T-cell (primary cell): Measurements from ENCODE around the gene PIN1. TPM values are rescaled to one million over a fixed set of nuclear protein-coding genes. Genes with fewer than 3 reads are reported as not detected.

ENCODE experiments used
- ATAC-seq, 4 experiments: fragments of 200-7000 bp in 3 of 4; fragments of 150-1000 bp in 1 of 4; cut with Tn5 transposase; replicated peaks in 1 of 4; 1 replicate in 3 of 4; 2 replicates in 1 of 4; pipeline ENCODE4 v1.10.0; 2021; ENCODE audit warnings: moderate library complexity in 3 of 4, mild to moderate bottlenecking in 2 of 4, moderate number of reproducible peaks in 1 of 4
- CTCF ChIA-PET, 2 donors: fragments of 300-600 bp; sonication (Branson Sonifier 250); formaldehyde crosslinking; loops; one replicate each; lab custom pipeline; 2022; ENCODE audit warnings: antibody characterized with exemption in 2 of 2; lab: Charles Lee
- POLR2A ChIA-PET, 2 donors: fragments of 300-600 bp; sonication (Branson Sonifier 250); formaldehyde crosslinking; loops; one replicate each; lab custom pipeline; 2022; ENCODE audit warnings: antibody characterized with exemption in 2 of 2; lab: Charles Lee
- DNase-seq, 35 experiments: peaks; one replicate each; pipeline versions ENCODE4 v3.0.0 to v3.0.0-alpha.2; 2013 to 2023
- H3K27ac ChIP-seq: one replicate; pipeline ENCODE4 v1.5.1; 2013; ENCODE audit warnings: low read length
- H3K27me3 ChIP-seq, 2 experiments: replicated peaks in 1 of 2; 1 replicate in 1 of 2; 2 replicates in 1 of 2; pipeline versions ENCODE4 v1.6.1 to v1.7.0; 2013; ENCODE audit warnings: low read length in 1 of 2, mixed read lengths in 1 of 2; ENCODE audit not compliant: control insufficient read depth in 2 of 2, insufficient read depth in 2 of 2; ENCODE audit errors: extremely low read depth in 1 of 2
- H3K36me3 ChIP-seq, 2 donors: 1 replicate in 1 of 2; 2 replicates in 1 of 2; pipeline versions ENCODE4 v1.6.1 to v1.7.0; 2013; ENCODE audit warnings: low read length in 1 of 2; ENCODE audit not compliant: control insufficient read depth in 2 of 2, insufficient read depth in 1 of 2; ENCODE audit errors: extremely low read depth in 1 of 2
- H3K4me1 ChIP-seq, 2 experiments: 1 replicate in 1 of 2; 2 replicates in 1 of 2; pipeline versions ENCODE4 v1.6.1 to v1.7.0; 2013; ENCODE audit warnings: low read length in 2 of 2, mixed read lengths in 1 of 2; ENCODE audit not compliant: insufficient read depth in 2 of 2, control insufficient read depth in 1 of 2; ENCODE audit errors: extremely low read depth in 1 of 2
- H3K4me3 ChIP-seq, 2 donors: 1 replicate in 1 of 2; 2 replicates in 1 of 2; pipeline versions ENCODE4 v1.5.1 to v1.7.0; 2013; ENCODE audit warnings: mild to moderate bottlenecking in 2 of 2, low read length in 1 of 2, moderate library complexity in 1 of 2; ENCODE audit not compliant: control insufficient read depth in 1 of 2; ENCODE audit errors: extremely low read depth in 1 of 2
- H3K9me3 ChIP-seq: 2 replicates; pipeline ENCODE4 v1.7.0; 2013
- H3K27ac Mint-ChIP-seq, 2 donors: one replicate each; pipeline ENCODE4 v1.8.0; 2020 to 2021; ENCODE audit warnings: mild to moderate bottlenecking in 2 of 2, mixed read lengths in 2 of 2
- H3K27me3 Mint-ChIP-seq, 2 donors: one replicate each; pipeline ENCODE4 v1.8.0; 2021 to 2022; ENCODE audit warnings: mixed read lengths in 2 of 2
- H3K36me3 Mint-ChIP-seq: one replicate; pipeline ENCODE4 v1.8.0; 2021; ENCODE audit warnings: mixed read lengths
- H3K4me1 Mint-ChIP-seq, 3 donors: one replicate each; pipeline ENCODE4 v1.8.0; 2020 to 2022; ENCODE audit warnings: mixed read lengths in 3 of 3, mild to moderate bottlenecking in 1 of 3
- H3K4me3 Mint-ChIP-seq, 3 donors: one replicate each; pipeline ENCODE4 v1.8.0; 2020 to 2022; ENCODE audit warnings: mild to moderate bottlenecking in 3 of 3, mixed read lengths in 3 of 3, moderate library complexity in 3 of 3
- H3K9me3 Mint-ChIP-seq, 3 donors: one replicate each; pipeline ENCODE4 v1.8.0; 2020 to 2022; ENCODE audit warnings: mixed read lengths in 3 of 3
- WGBS: methylation state at CpG from one replicate; pipeline ENCODE4 v1.1.5; 2013; ENCODE audit warnings: missing lambda C conversion rate; ENCODE audit not compliant: insufficient coverage; 5-methylcytosine and 5-hydroxymethylcytosine counted together
- total RNA-seq, 35 experiments: library from RNA in 6 of 35; stranded (reverse) in 6 of 35; fragments of 120-200 nt in 1 of 35; gene quantifications; one replicate each; pipeline versions ENCODE4 v1.2.1 to v1.2.4 and lab custom pipeline; 2013 to 2026

The PIN1 gene
- total RNA-seq, 5 donors from 2014 or later (not counting 1 experiment from before 2014, with no cell fraction given) = 49.4 to 92.6 (median 79.4) TPM

DNA sequence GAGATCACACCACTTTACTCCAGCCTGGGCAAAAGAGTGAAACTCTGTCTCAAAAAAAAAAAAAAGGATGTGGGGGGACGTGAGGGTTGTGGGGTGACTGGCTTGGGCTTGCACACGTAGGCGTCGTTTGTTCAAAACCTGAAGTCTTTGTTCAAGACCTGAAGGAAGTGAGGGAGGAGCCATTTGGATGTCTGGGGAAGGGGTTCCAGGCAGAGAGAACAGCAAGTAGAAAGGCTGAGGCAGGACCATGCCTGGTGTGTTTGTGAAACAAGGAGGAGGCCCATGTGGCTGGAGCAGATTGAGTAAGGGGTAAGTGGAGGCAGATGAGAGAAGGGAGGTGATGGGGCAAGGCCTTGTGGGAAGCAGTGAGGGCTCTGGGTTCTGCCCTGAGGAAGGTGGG lies 27.8 kb downstream of the PIN1 start:
- whole genome bisulfite sequencing = 3% methylated on average over 3 of the region's 4 CpGs
- POLR2A ChIA-PET = interaction anchor here in 1 of 2 donors (0.6 kb wide), 1 partner anchor 14 kb away, joined by 4 read pairs; no protein-coding TSS in a partner anchor

DNA sequence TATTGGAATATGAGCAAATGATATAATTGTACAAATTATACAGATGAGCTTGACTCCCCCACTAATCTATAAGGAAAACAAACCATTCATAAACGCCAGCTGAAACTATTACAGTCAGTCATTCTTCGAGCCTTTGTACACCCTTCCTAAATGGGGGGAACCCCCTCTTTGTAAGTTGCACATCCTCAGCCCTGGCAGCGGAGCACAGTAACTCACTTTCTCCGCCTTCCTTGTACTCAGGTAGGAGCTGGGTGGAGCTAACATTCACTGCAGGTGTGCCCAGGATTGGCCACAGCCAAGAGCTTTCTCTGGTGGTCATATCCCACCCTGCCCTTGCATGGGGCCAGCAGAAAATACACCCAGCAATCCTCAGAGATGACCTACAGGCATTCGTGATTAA lies 28.6 kb downstream of the PIN1 start:
- Mint-ChIP-seq H3K27ac (peak overlapping the region; percentile 92 to 96), H3K4me3 (peak overlapping the region; percentile 37 to 86 (median 59)), H3K36me3 (no peaks in the 10 kb centered on the region), H3K9me3 (no peaks in the 10 kb centered on the region), H3K4me1 (peaks cover 70 to 79% (median 78%) of the 10 kb centered on the region in 3 donors), H3K27me3 (no peaks in the 10 kb centered on the region)
- Histone ChIP-seq H3K4me3 (no peak overlapping the region), H3K4me1 (peaks cover 53 to 88% of the 10 kb centered on the region in 2 experiments), H3K27me3 (no peaks in the 10 kb centered on the region), H3K9me3 (no peaks in the 10 kb centered on the region), H3K36me3 (no peaks in the 10 kb centered on the region), H3K27ac (peak overlapping the region; percentile 62)
- 72% methylated on average over 3 of the region's 5 CpGs for WGBS
- DNase-seq = peak in 17 of 35 experiments; percentile 15 to 54 (median 26)
- POLR2A ChIA-PET = no interaction called here
- CTCF ChIA-PET = interaction anchor here in 1 of 2 donors (0.9 to 1.4 kb wide), 3 partner anchors 10 to 21 kb away, joined by 3 to 4 read pairs (median 3); no protein-coding TSS in a partner anchor
- ATAC-seq = peak; percentile 61 to 73 (median 68)

More for the DNA sequence above, 27.8 kb downstream of the PIN1 start:
- Histone ChIP-seq H3K4me3 (peak overlapping the region in 1 of 2 donors; percentile 83), H3K4me1 (peaks cover 58 to 96% of the 10 kb centered on the region in 2 experiments), H3K36me3 (no peaks in the 10 kb centered on the region), H3K27ac (peak overlapping the region; percentile 62), H3K27me3 (no peaks in the 10 kb centered on the region), H3K9me3 (no peaks in the 10 kb centered on the region)
- DNase-seq (peak in 20 of 35 experiments; percentile 9 to 53 (median 32)), ATAC-seq (peak; percentile 20 to 43 (median 30))
- Mint-ChIP-seq H3K9me3 (no peaks in the 10 kb centered on the region), H3K27me3 (no peaks in the 10 kb centered on the region), H3K27ac (peak overlapping the region; percentile 92 to 96), H3K36me3 (peaks cover under 1% of the 10 kb centered on the region), H3K4me3 (peak overlapping the region; percentile 37 to 86 (median 59)), H3K4me1 (peaks cover 78 to 87% (median 86%) of the 10 kb centered on the region in 3 donors)
- CTCF ChIA-PET = interaction anchor here (0.7 to 1.4 kb wide), 3 partner anchors 17 to 21 kb away, joined by 3 to 4 read pairs (median 3); no protein-coding TSS in a partner anchor

GRCh38 chr19:9865732-9866501 lies 30.8 kb downstream of the PIN1 start:
- Histone ChIP-seq H3K27ac (no peak overlapping the region), H3K9me3 (no peaks in the 10 kb centered on the region), H3K27me3 (no peaks in the 10 kb centered on the region), H3K4me3 (peak overlapping the region in 1 of 2 donors; percentile 29), H3K36me3 (no peaks in the 10 kb centered on the region), H3K4me1 (peaks cover 42 to 66% of the 10 kb centered on the region in 2 experiments)
- CTCF ChIA-PET = interaction anchor here in 1 of 2 donors (0.5 kb wide), 1 partner anchor 374 kb away, joined by 3 read pairs; no protein-coding TSS in a partner anchor
- peaks cover 52 to 61% (median 58%) of the 10 kb centered on the region in 3 donors for H3K4me1 Mint-ChIP-seq
- DNase-seq = peak in 34 of 35 experiments; percentile 35 to 76 (median 53)
- no peaks in the 10 kb centered on the region for H3K36me3 Mint-ChIP-seq
- peak overlapping the region; percentile 29 to 56 (median 49) for H3K4me3 Mint-ChIP-seq
- H3K9me3 Mint-ChIP-seq = no peaks in the 10 kb centered on the region
- WGBS = 43% methylated on average over 9 of the region's 16 CpGs
- H3K27ac Mint-ChIP-seq = peak overlapping the region; percentile 89 to 90
- ATAC-seq = peak; percentile 84 to 94 (median 90)
- H3K27me3 Mint-ChIP-seq = no peaks in the 10 kb centered on the region
- POLR2A ChIA-PET = interaction anchor here in 1 of 2 donors (0.7 kb wide), 2 partner anchors 54 to 70 kb away, joined by 9 to 13 read pairs; no protein-coding TSS in a partner anchor

- Histone ChIP-seq H3K27ac (no peak overlapping the region), H3K4me1 (peaks cover 19 to 34% of the 10 kb centered on the region in 2 experiments), H3K4me3 (no peak overlapping the region), H3K27me3 (no peaks in the 10 kb centered on the region), H3K9me3 (no peaks in the 10 kb centered on the region), H3K36me3 (no peaks in the 10 kb centered on the region)
- DNase-seq = no peak
- Mint-ChIP-seq H3K27ac (no peak overlapping the region), H3K9me3 (no peaks in the 10 kb centered on the region), H3K36me3 (no peaks in the 10 kb centered on the region), H3K4me3 (no peak overlapping the region), H3K4me1 (peaks cover 24 to 32% (median 27%) of the 10 kb centered on the region in 3 donors), H3K27me3 (no peaks in the 10 kb centered on the region)
- no peak for ATAC-seq
- POLR2A ChIA-PET = interaction anchor here in 1 of 2 donors (0.7 kb wide), 1 partner anchor 9 kb away, joined by 5 read pairs; no protein-coding TSS in a partner anchor
- CTCF ChIA-PET = interaction anchor here (0.6 to 1.0 kb wide), 3 partner anchors 69 to 1530 kb away, joined by 3 to 5 read pairs (median 3); no protein-coding TSS in a partner anchor
- WGBS = 96% methylated on average over 3 of the region's 7 CpGs
Measured at GRCh38 chr19:9868983-9869617, 34.0 kb downstream of the PIN1 start.

GRCh38 chr19:9871626-9872338 lies 36.7 kb downstream of the PIN1 start:
- Mint-ChIP-seq H3K4me1 (peaks cover 2 to 6% (median 5%) of the 10 kb centered on the region in 3 donors), H3K36me3 (no peaks in the 10 kb centered on the region), H3K4me3 (no peak overlapping the region), H3K27ac (no peak overlapping the region), H3K9me3 (no peaks in the 10 kb centered on the region), H3K27me3 (no peaks in the 10 kb centered on the region)
- DNase-seq (no peak), ATAC-seq (no peak)
- Histone ChIP-seq H3K27me3 (peaks cover 0 to 5% of the 10 kb centered on the region in 2 experiments), H3K27ac (no peak overlapping the region), H3K36me3 (no peaks in the 10 kb centered on the region), H3K4me1 (peaks cover 1 to 8% of the 10 kb centered on the region in 2 experiments), H3K9me3 (no peaks in the 10 kb centered on the region), H3K4me3 (no peak overlapping the region)
- 85% methylated on average over 9 of the region's 16 CpGs for WGBS
- ChIA-PET POLR2A (no interaction called here), CTCF (no interaction called here)
